K562 (cell line): ENCODE data around the gene NOXRED1. TPM values are rescaled to one million over a fixed set of nuclear protein-coding genes. Genes with fewer than 3 reads are reported as not detected.

Source experiments
- ARNT ChIP-seq, 2 experiments: fragments of 450-650 bp; IDR thresholded peaks; 2 replicates each; pipeline ENCODE4 v1.6.1; 2016; ENCODE audit warnings: mild to moderate bottlenecking in 1 of 2
- BACH1 ChIP-seq: fragments of 200-800 bp; sonication (Bioruptor generic); IDR thresholded peaks from 2 replicates; pipeline ENCODE4 v1.6.1; 2016; ENCODE audit warnings: missing genetic modification characterization, missing compliant biosample characterization
- JUN ChIP-seq, 2 experiments: sonication (generic) in 1 of 2; formaldehyde crosslinking in 1 of 2; IDR thresholded peaks; 2 replicates each; pipeline versions ENCODE4 v1.6.1 to v1.8.0; 2012 to 2022; ENCODE audit warnings: borderline replicate concordance in 2 of 2, mild to moderate bottlenecking in 2 of 2, improper control_type of control experiment in 1 of 2, low read depth in 1 of 2, low read length in 1 of 2, missing genetic modification reagents in 1 of 2
- NCOA4 ChIP-seq: fragments of 450-650 bp; IDR thresholded peaks from 2 replicates; pipeline ENCODE4 v1.6.1; 2018; ENCODE audit warnings: mild to moderate bottlenecking; ENCODE audit not compliant: partially characterized antibody
- POLR2G ChIP-seq: fragments of 200-400 bp; formaldehyde crosslinking; IDR thresholded peaks from 2 replicates; pipeline ENCODE4 v1.6.1; 2017; ENCODE audit warnings: low read depth, mild to moderate bottlenecking, antibody characterized with exemption, low read length, moderate library complexity
- SP1 ChIP-seq: sonication (generic); formaldehyde crosslinking; IDR thresholded peaks from 2 replicates; pipeline ENCODE4 v1.8.1; 2022; ENCODE audit warnings: mild to moderate bottlenecking, missing genetic modification reagents
- TAF1 ChIP-seq: IDR thresholded peaks from 2 replicates; pipeline ENCODE4 v1.6.1; 2011; ENCODE audit warnings: mild to moderate bottlenecking, low read length, moderate library complexity; ENCODE audit not compliant: insufficient read depth, control insufficient read depth, severe bottlenecking; ENCODE audit errors: extremely low read depth
- polyA plus RNA-seq, 8 experiments: library from polyadenylated mRNA; depleted of rRNA in 4 of 8; stranded (reverse) in 5 of 8; unstranded in 3 of 8; fragments of >200 nt; fragmentation: Nextera tagmentation in 2 of 8; fragmentation: Illumina TruSeq in 1 of 8; extraction: Ambion mirVana in 2 of 8; extraction: Trizol in 1 of 8; gene quantifications; 2 replicates each; pipeline versions ENCODE4 v1.2.1 to v1.2.3, GENCODE V29; 2011 to 2014; ENCODE audit warnings: inconsistent platforms in 1 of 8, missing spikeins in 1 of 8
- total RNA-seq, 7 experiments: library from RNA; depleted of rRNA in 6 of 7; stranded (reverse); fragments of >200 nt in 6 of 7; fragmentation: Illumina TruSeq in 2 of 7; extraction: Trizol in 2 of 7; gene quantifications; 2 replicates each; pipeline versions ENCODE4 v1.2.1 to v1.2.3, GENCODE V29; 2011 to 2021; ENCODE audit warnings: low replicate concordance in 1 of 7
- TF ChIP-seq, protein P1 (sequence below): sonication (generic); formaldehyde crosslinking; IDR thresholded peaks from 2 replicates; pipeline ENCODE4 v1.8.0; 2023; ENCODE audit warnings: missing genetic modification reagents, mild to moderate bottlenecking, borderline replicate concordance
- TF ChIP-seq, protein P2 (sequence below), 3 experiments: fragments of 200-800 bp in 1 of 3; fragments of 250-450 bp in 1 of 3; fragments of 450-650 bp in 1 of 3; sonication (Bioruptor Pico) in 1 of 3; sonication (Bioruptor generic) in 1 of 3; formaldehyde crosslinking in 1 of 3; IDR thresholded peaks; 2 replicates each; pipeline versions ENCODE4 v1.6.1 to v1.8.0; 2016 to 2022; ENCODE audit warnings: mild to moderate bottlenecking in 2 of 3, missing genetic modification characterization in 2 of 3, missing compliant biosample characterization in 1 of 3, moderate library complexity in 1 of 3
- TF ChIP-seq, protein P3 (sequence below): fragments of 450-650 bp; IDR thresholded peaks from 2 replicates; pipeline ENCODE4 v1.6.1; 2014; ENCODE audit warnings: low read depth, mild to moderate bottlenecking, moderate library complexity, borderline replicate concordance

Gene NOXRED1
- total and polyA plus RNA-seq, 9 of the 15 experiments (the other 6 are each of a cell fraction or from before 2014, with no cell fraction given) = 0.15 to 0.85 (median 0.30) TPM

DNA sequence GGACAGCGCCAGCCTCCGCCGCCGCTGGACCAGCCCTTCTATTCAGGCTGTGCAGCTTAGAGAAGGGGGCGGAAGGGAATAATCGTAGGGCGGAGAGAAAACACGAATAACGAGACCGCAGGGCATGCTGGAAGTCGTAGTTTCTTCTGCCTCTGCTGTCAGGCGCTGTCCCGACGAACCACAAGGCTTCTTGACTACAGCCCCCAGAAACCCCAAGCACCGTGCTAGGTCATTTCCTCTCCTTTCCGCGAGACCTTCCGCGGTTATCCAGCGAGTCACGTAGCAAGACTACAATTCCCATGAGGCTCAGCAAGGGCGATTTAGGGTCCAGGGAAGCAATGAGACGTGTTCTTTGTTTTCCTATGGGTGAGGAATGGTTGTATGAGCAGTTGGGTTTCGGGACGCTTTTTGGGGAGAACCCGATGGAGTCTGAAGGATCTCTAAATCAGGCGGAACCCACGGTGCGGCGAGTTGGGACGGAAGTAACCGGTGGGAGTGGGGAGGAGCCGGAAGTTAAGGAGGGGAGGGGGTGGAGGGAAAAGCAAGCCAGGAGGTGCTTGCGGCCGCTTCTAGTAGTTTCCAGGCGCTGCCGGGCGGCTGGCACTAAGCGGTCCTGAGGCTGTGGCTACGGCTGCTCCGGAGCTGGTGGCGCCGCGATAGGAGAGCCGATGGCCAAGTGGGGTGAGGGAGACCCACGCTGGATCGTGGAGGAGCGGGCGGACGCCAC lies 34.4 kb upstream of the NOXRED1 start, which contains the start of the genes AHSA1 and VIPAS39 (continued):
- TF ChIP-seq, protein P1, sequence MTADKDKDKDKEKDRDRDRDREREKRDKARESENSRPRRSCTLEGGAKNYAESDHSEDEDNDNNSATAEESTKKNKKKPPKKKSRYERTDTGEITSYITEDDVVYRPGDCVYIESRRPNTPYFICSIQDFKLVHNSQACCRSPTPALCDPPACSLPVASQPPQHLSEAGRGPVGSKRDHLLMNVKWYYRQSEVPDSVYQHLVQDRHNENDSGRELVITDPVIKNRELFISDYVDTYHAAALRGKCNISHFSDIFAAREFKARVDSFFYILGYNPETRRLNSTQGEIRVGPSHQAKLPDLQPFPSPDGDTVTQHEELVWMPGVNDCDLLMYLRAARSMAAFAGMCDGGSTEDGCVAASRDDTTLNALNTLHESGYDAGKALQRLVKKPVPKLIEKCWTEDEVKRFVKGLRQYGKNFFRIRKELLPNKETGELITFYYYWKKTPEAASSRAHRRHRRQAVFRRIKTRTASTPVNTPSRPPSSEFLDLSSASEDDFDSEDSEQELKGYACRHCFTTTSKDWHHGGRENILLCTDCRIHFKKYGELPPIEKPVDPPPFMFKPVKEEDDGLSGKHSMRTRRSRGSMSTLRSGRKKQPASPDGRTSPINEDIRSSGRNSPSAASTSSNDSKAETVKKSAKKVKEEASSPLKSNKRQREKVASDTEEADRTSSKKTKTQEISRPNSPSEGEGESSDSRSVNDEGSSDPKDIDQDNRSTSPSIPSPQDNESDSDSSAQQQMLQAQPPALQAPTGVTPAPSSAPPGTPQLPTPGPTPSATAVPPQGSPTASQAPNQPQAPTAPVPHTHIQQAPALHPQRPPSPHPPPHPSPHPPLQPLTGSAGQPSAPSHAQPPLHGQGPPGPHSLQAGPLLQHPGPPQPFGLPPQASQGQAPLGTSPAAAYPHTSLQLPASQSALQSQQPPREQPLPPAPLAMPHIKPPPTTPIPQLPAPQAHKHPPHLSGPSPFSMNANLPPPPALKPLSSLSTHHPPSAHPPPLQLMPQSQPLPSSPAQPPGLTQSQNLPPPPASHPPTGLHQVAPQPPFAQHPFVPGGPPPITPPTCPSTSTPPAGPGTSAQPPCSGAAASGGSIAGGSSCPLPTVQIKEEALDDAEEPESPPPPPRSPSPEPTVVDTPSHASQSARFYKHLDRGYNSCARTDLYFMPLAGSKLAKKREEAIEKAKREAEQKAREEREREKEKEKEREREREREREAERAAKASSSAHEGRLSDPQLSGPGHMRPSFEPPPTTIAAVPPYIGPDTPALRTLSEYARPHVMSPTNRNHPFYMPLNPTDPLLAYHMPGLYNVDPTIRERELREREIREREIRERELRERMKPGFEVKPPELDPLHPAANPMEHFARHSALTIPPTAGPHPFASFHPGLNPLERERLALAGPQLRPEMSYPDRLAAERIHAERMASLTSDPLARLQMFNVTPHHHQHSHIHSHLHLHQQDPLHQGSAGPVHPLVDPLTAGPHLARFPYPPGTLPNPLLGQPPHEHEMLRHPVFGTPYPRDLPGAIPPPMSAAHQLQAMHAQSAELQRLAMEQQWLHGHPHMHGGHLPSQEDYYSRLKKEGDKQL (CRISPR knock-in tag) = no peak
- TF ChIP-seq JUN (IDR thresholded peaks at IDR 0.05; ENCODE audit: borderline replicate concordance, low read depth, low read length) = 0 out of 2 replicates have a peak, but pooled peaks have one; percentile 32
- TF ChIP-seq JUN (CRISPR knock-in tag; IDR thresholded peaks at IDR 0.05; ENCODE audit: borderline replicate concordance) = no peak
- peak; percentile 43 for TF ChIP-seq TAF1
- TF ChIP-seq ARNT (IDR thresholded peaks at IDR 0.05) = peak; percentile 64 to 66; a peak in 3 of 4 replicates
- TF ChIP-seq SP1 (CRISPR knock-in tag) = peak; percentile 85
- TF ChIP-seq BACH1 (tag) = peak; percentile 62; the same call in 1 of the 2 replicates
- TF ChIP-seq, protein P2, sequence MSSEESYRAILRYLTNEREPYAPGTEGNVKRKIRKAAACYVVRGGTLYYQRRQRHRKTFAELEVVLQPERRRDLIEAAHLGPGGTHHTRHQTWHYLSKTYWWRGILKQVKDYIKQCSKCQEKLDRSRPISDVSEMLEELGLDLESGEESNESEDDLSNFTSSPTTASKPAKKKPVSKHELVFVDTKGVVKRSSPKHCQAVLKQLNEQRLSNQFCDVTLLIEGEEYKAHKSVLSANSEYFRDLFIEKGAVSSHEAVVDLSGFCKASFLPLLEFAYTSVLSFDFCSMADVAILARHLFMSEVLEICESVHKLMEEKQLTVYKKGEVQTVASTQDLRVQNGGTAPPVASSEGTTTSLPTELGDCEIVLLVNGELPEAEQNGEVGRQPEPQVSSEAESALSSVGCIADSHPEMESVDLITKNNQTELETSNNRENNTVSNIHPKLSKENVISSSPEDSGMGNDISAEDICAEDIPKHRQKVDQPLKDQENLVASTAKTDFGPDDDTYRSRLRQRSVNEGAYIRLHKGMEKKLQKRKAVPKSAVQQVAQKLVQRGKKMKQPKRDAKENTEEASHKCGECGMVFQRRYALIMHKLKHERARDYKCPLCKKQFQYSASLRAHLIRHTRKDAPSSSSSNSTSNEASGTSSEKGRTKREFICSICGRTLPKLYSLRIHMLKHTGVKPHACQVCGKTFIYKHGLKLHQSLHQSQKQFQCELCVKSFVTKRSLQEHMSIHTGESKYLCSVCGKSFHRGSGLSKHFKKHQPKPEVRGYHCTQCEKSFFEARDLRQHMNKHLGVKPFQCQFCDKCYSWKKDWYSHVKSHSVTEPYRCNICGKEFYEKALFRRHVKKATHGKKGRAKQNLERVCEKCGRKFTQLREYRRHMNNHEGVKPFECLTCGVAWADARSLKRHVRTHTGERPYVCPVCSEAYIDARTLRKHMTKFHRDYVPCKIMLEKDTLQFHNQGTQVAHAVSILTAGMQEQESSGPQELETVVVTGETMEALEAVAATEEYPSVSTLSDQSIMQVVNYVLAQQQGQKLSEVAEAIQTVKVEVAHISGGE (CRISPR knock-in tag; IDR thresholded peaks at IDR 0.05) = peak; percentile 83 to 98 (median 92); a peak in 5 of 6 replicates
- TF ChIP-seq, protein P3, sequence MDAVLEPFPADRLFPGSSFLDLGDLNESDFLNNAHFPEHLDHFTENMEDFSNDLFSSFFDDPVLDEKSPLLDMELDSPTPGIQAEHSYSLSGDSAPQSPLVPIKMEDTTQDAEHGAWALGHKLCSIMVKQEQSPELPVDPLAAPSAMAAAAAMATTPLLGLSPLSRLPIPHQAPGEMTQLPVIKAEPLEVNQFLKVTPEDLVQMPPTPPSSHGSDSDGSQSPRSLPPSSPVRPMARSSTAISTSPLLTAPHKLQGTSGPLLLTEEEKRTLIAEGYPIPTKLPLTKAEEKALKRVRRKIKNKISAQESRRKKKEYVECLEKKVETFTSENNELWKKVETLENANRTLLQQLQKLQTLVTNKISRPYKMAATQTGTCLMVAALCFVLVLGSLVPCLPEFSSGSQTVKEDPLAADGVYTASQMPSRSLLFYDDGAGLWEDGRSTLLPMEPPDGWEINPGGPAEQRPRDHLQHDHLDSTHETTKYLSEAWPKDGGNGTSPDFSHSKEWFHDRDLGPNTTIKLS = peak; percentile 96
- peak; percentile 90 for TF ChIP-seq POLR2G
- TF ChIP-seq NCOA4 = no peak
